Liver (tissue), 9 donors: ENCODE data around the gene CORO2A. TPM values are rescaled to one million over a fixed set of nuclear protein-coding genes. Genes with fewer than 3 reads are reported as not detected.

Experiments
- DNase-seq: peaks from one replicate; pipeline ENCODE4 v3.0.0-alpha.2; 2017; ENCODE audit warnings: low spot score
- H3K27ac ChIP-seq, 2 donors: one replicate each; pipeline ENCODE4 v1.7.0; 2013; ENCODE audit warnings: inconsistent platforms in 2 of 2, low read length in 2 of 2, control low read depth in 1 of 2, low read depth in 1 of 2, mild to moderate bottlenecking in 1 of 2
- H3K27me3 ChIP-seq, 4 donors: one replicate each; pipeline versions ENCODE4 v1.6.1 to v1.7.0; 2013; ENCODE audit warnings: low read length in 3 of 4, inconsistent platforms in 1 of 4, mild to moderate bottlenecking in 1 of 4, moderate library complexity in 1 of 4; ENCODE audit not compliant: control insufficient read depth in 4 of 4, insufficient read depth in 4 of 4
- H3K36me3 ChIP-seq, 4 donors: one replicate each; pipeline versions ENCODE4 v1.6.1 to v1.7.0; 2013; ENCODE audit warnings: low read length in 3 of 4, mild to moderate bottlenecking in 3 of 4, low read depth in 1 of 4, moderate library complexity in 1 of 4; ENCODE audit not compliant: control insufficient read depth in 4 of 4, insufficient read depth in 3 of 4
- H3K4me1 ChIP-seq, 4 donors: one replicate each; pipeline versions ENCODE4 v1.6.1 to v1.7.0; 2013; ENCODE audit warnings: low read length in 3 of 4, mild to moderate bottlenecking in 3 of 4, moderate library complexity in 1 of 4; ENCODE audit not compliant: control insufficient read depth in 4 of 4, insufficient read depth in 4 of 4
- H3K4me3 ChIP-seq, 3 donors: one replicate each; pipeline versions ENCODE4 v1.6.1 to v1.7.0; 2013; ENCODE audit warnings: low read length in 3 of 3, control low read depth in 1 of 3, low read depth in 1 of 3, mild to moderate bottlenecking in 1 of 3
- H3K9ac ChIP-seq, 2 donors: one replicate each; pipeline ENCODE4 v1.7.0; 2013; ENCODE audit warnings: low read length in 2 of 2, mild to moderate bottlenecking in 2 of 2, moderate library complexity in 2 of 2, control low read depth in 1 of 2, low read depth in 1 of 2
- H3K9me3 ChIP-seq, 4 donors: one replicate each; pipeline versions ENCODE4 v1.6.1 to v1.7.0; 2013; ENCODE audit warnings: low read length in 3 of 4; ENCODE audit not compliant: control insufficient read depth in 4 of 4
- ATF3 ChIP-seq: IDR thresholded peaks from 2 replicates; pipeline ENCODE4 v1.6.1; 2016; ENCODE audit warnings: antibody characterized with exemption
- CTCF ChIP-seq: fragments of 150-350 bp; IDR thresholded peaks from 2 replicates; pipeline ENCODE4 v1.5.1; 2017; ENCODE audit warnings: improper control_type of control experiment, low read depth, low read length; ENCODE audit not compliant: missing input control
- EGR1 ChIP-seq, 2 donors: IDR thresholded peaks; 2 replicates each; pipeline ENCODE4 v1.6.1; 2016 to 2018; ENCODE audit warnings: antibody characterized with exemption in 2 of 2, low read depth in 2 of 2
- FOXA1 ChIP-seq: IDR thresholded peaks from 2 replicates; pipeline ENCODE4 v1.6.1; 2016; ENCODE audit warnings: antibody characterized with exemption
- FOXA2 ChIP-seq: IDR thresholded peaks from 2 replicates; pipeline ENCODE4 v1.6.1; 2016; ENCODE audit warnings: antibody characterized with exemption
- GABPA ChIP-seq, 2 donors: IDR thresholded peaks in 1 of 2; conservative IDR thresholded peaks in 1 of 2; 2 replicates each; pipeline ENCODE4 v1.6.1; 2016; ENCODE audit warnings: antibody characterized with exemption in 2 of 2, mild to moderate bottlenecking in 1 of 2, moderate library complexity in 1 of 2
- HNF4A ChIP-seq, 2 donors: conservative IDR thresholded peaks; 2 replicates each; pipeline ENCODE4 v1.6.1; 2016; ENCODE audit warnings: antibody characterized with exemption in 2 of 2, mild to moderate bottlenecking in 2 of 2
- HNF4G ChIP-seq: IDR thresholded peaks from 2 replicates; pipeline ENCODE4 v1.6.1; 2016; ENCODE audit warnings: antibody characterized with exemption
- JUND ChIP-seq, 2 donors: IDR thresholded peaks; 2 replicates each; pipeline ENCODE4 v1.6.1; 2016; ENCODE audit warnings: antibody characterized with exemption in 2 of 2
- MAX ChIP-seq: IDR thresholded peaks from 2 replicates; pipeline ENCODE4 v1.6.1; 2016; ENCODE audit warnings: antibody characterized with exemption
- RAD21 ChIP-seq, 2 donors: IDR thresholded peaks; 2 replicates each; pipeline ENCODE4 v1.6.1; 2016; ENCODE audit warnings: antibody characterized with exemption in 2 of 2, mild to moderate bottlenecking in 2 of 2
- REST ChIP-seq: IDR thresholded peaks from 2 replicates; pipeline ENCODE4 v1.6.1; 2016; ENCODE audit warnings: antibody characterized with exemption, mild to moderate bottlenecking
- RXRA ChIP-seq, 2 donors: IDR thresholded peaks; 2 replicates each; pipeline ENCODE4 v1.6.1; 2017 to 2018; ENCODE audit warnings: antibody characterized with exemption in 2 of 2, mild to moderate bottlenecking in 1 of 2
- SP1 ChIP-seq: IDR thresholded peaks from 2 replicates; pipeline ENCODE4 v1.6.1; 2018; ENCODE audit warnings: antibody characterized with exemption, mild to moderate bottlenecking
- TAF1 ChIP-seq: conservative IDR thresholded peaks from 2 replicates; pipeline ENCODE4 v1.6.1; 2016; ENCODE audit warnings: antibody characterized with exemption, mild to moderate bottlenecking
- YY1 ChIP-seq: IDR thresholded peaks from 2 replicates; pipeline ENCODE4 v1.6.1; 2016; ENCODE audit warnings: antibody characterized with exemption, mild to moderate bottlenecking
- WGBS: extraction: QIAGEN DNeasy Blood & Tissue Kit; methylation state at CpG from one replicate; pipeline ENCODE4 v1.1.7; 2013; 5-methylcytosine and 5-hydroxymethylcytosine counted together
- polyA plus RNA-seq, 2 donors: library from polyadenylated mRNA; stranded (reverse) in 1 of 2; unstranded in 1 of 2; fragments of 200-250 nt in 1 of 2; fragments of >200 nt in 1 of 2; fragmentation: Nextera tagmentation in 1 of 2; extraction: Ambion mirVana in 1 of 2; gene quantifications; one replicate each; pipeline versions ENCODE4 v1.2.1 to v1.2.3, GENCODE V29; 2013 to 2015
- total RNA-seq, 2 donors: library from RNA; depleted of rRNA; stranded (reverse); fragments of >200 nt; gene quantifications; one replicate each; pipeline ENCODE4 v1.2.3, GENCODE V29; 2014
- TF ChIP-seq, protein P1 (sequence below): IDR thresholded peaks from 2 replicates; pipeline ENCODE4 v1.6.1; 2016; ENCODE audit warnings: antibody characterized with exemption
- donor health status: healthy.
- donor health status: healthy.
- donor health status: healthy.
- donor health status: healthy.
- donor health status: healthy.

CORO2A gene
- total and polyA plus RNA-seq, 4 donors = 1.2 to 2.8 (median 1.4) TPM

- DNase-seq = no peak
- Histone ChIP-seq H3K4me1 (peaks cover 0 to 5% (median 2%) of the 10 kb centered on the region in 4 donors), H3K9ac (no peak overlapping the region), H3K36me3 (peaks cover 6 to 24% (median 14%) of the 10 kb centered on the region in 4 donors), H3K27me3 (no peaks in the 10 kb centered on the region), H3K27ac (no peak overlapping the region), H3K9me3 (no peaks in the 10 kb centered on the region), H3K4me3 (no peak overlapping the region)
- 94% methylated on average over 7 of the region's 7 CpGs for WGBS
- TF ChIP-seq TAF1 (no peak), REST (no peak), ATF3 (no peak), RXRA (IDR thresholded peaks at IDR 0.05) (no peak), FOXA1 (no peak), SP1 (no peak), HNF4A (conservative IDR thresholded peaks at IDR 0.05) (no peak), FOXA2 (no peak), YY1 (no peak), EGR1 (IDR thresholded peaks at IDR 0.05; ENCODE audit: low read depth in 2 of 2) (no peak), JUND (IDR thresholded peaks at IDR 0.05) (no peak), HNF4G (no peak), GABPA (IDR thresholded peaks at IDR 0.05 in 1 of 2, conservative IDR thresholded peaks at IDR 0.05 in 1 of 2) (no peak), RAD21 (IDR thresholded peaks at IDR 0.05) (no peak), CTCF (no peak), MAX (no peak)
- TF ChIP-seq, protein P1, sequence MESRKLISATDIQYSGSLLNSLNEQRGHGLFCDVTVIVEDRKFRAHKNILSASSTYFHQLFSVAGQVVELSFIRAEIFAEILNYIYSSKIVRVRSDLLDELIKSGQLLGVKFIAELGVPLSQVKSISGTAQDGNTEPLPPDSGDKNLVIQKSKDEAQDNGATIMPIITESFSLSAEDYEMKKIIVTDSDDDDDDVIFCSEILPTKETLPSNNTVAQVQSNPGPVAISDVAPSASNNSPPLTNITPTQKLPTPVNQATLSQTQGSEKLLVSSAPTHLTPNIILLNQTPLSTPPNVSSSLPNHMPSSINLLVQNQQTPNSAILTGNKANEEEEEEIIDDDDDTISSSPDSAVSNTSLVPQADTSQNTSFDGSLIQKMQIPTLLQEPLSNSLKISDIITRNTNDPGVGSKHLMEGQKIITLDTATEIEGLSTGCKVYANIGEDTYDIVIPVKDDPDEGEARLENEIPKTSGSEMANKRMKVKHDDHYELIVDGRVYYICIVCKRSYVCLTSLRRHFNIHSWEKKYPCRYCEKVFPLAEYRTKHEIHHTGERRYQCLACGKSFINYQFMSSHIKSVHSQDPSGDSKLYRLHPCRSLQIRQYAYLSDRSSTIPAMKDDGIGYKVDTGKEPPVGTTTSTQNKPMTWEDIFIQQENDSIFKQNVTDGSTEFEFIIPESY = no peak
Measured at GRCh38 chr9:98095401-98095800, 97.0 kb downstream of the CORO2A start.

- Histone ChIP-seq H3K27ac (no peak overlapping the region), H3K4me3 (no peak overlapping the region), H3K9me3 (no peaks in the 10 kb centered on the region), H3K9ac (no peak overlapping the region), H3K4me1 (peaks cover 0 to 5% (median 2%) of the 10 kb centered on the region in 4 donors), H3K36me3 (peaks cover 6 to 24% (median 14%) of the 10 kb centered on the region in 4 donors), H3K27me3 (no peaks in the 10 kb centered on the region)
- TF ChIP-seq RAD21 (IDR thresholded peaks at IDR 0.05) = no peak
- no peak for TF ChIP-seq ATF3
- no peak for TF ChIP-seq EGR1 (IDR thresholded peaks at IDR 0.05; ENCODE audit: low read depth in 2 of 2)
- TF ChIP-seq CTCF = no peak
- TF ChIP-seq JUND (IDR thresholded peaks at IDR 0.05) = no peak
- no peak for TF ChIP-seq FOXA2
- TF ChIP-seq RXRA (IDR thresholded peaks at IDR 0.05) = no peak
- no peak for TF ChIP-seq FOXA1
- no peak for TF ChIP-seq HNF4G
- TF ChIP-seq, protein P1 = no peak
- DNase-seq = no peak
- WGBS = 98% methylated on average over 16 of the region's 16 CpGs
Measured at GRCh38 chr9:98094851-98095250, 97.6 kb downstream of the CORO2A start.
